COLO829 (cell line): ENCODE results near the gene TUBB2B.
"Not testable (repeated sequence)": the region's sequence is repeated elsewhere in the genome, so short reads cannot be mapped to it uniquely, and the experiment has no call there.

Source experiments
- DNase-seq: peaks from one replicate; pipeline ENCODE4 v3.0.0; 2012; ENCODE audit warnings: low spot score

TUBB2B gene

GRCh38 chr6:3258201-3258600, 30.7 kb upstream of the TUBB2B start:
- no peak for DNase-seq

GRCh38 chr6:3253597-3253961, 26.1 kb upstream of the TUBB2B start:
- DNase-seq: no peak

- DNase-seq: no peak
Observed at GRCh38 chr6:3252861-3253596, 25.6 kb upstream of the TUBB2B start.

- DNase-seq: no peak
Observed at GRCh38 chr6:3252369-3252768, 24.9 kb upstream of the TUBB2B start.

GRCh38 chr6:3251462-3252314, 24.2 kb upstream of the TUBB2B start:
- DNase-seq: peak; percentile 88

GRCh38 chr6:3250231-3250675, 22.8 kb upstream of the TUBB2B start:
- DNase-seq: no peak

GRCh38 chr6:3249821-3250220, 22.4 kb upstream of the TUBB2B start:
- DNase-seq: no peak

GRCh38 chr6:3247255-3248146, 20.0 kb upstream of the TUBB2B start:
- peak; percentile 98 for DNase-seq

GRCh38 chr6:3245216-3245615, 17.8 kb upstream of the TUBB2B start:
- no peak for DNase-seq

GRCh38 chr6:3244832-3245161, 17.3 kb upstream of the TUBB2B start:
- not testable (repeated sequence) for DNase-seq

GRCh38 chr6:3244003-3244831, 16.8 kb upstream of the TUBB2B start:
- DNase-seq: no peak

- no peak for DNase-seq
Observed at GRCh38 chr6:3242768-3243167, 15.3 kb upstream of the TUBB2B start.

- DNase-seq: not testable (repeated sequence)
Observed at GRCh38 chr6:3241745-3242144, 14.3 kb upstream of the TUBB2B start.

GRCh38 chr6:3240595-3240994, 13.1 kb upstream of the TUBB2B start:
- no peak for DNase-seq

- no peak for DNase-seq
Observed at GRCh38 chr6:3239110-3239830, 11.8 kb upstream of the TUBB2B start.

- DNase-seq: no peak
Observed at GRCh38 chr6:3237761-3238662, 10.6 kb upstream of the TUBB2B start.

GRCh38 chr6:3236005-3236404, 8.6 kb upstream of the TUBB2B start:
- DNase-seq: no peak

- DNase-seq: no peak
Observed at GRCh38 chr6:3235486-3235885, 8.0 kb upstream of the TUBB2B start.

- DNase-seq: no peak
Observed at GRCh38 chr6:3233904-3234303, 6.5 kb upstream of the TUBB2B start.

GRCh38 chr6:3233321-3233720, 5.9 kb upstream of the TUBB2B start:
- DNase-seq: no peak
